Glomerular endothelial cell (primary cell): ENCODE data around the gene ZBTB45. TPM values are rescaled to one million over a fixed set of nuclear protein-coding genes. Genes with fewer than 3 reads are reported as not detected.

Experiments used
- DNase-seq: peaks from one replicate; pipeline ENCODE4 v3.0.0-alpha.2; 2011; ENCODE audit warnings: low read depth, low spot score; ENCODE audit errors: extremely low read depth
- total RNA-seq: library from RNA; depleted of rRNA; stranded (reverse); fragments of >200 nt; gene quantifications from 2 replicates; pipeline ENCODE4 v1.2.3, GENCODE V29; 2015

Gene ZBTB45
- total RNA-seq, 1 donor from 2014 or later: 16.7 TPM

DNA sequence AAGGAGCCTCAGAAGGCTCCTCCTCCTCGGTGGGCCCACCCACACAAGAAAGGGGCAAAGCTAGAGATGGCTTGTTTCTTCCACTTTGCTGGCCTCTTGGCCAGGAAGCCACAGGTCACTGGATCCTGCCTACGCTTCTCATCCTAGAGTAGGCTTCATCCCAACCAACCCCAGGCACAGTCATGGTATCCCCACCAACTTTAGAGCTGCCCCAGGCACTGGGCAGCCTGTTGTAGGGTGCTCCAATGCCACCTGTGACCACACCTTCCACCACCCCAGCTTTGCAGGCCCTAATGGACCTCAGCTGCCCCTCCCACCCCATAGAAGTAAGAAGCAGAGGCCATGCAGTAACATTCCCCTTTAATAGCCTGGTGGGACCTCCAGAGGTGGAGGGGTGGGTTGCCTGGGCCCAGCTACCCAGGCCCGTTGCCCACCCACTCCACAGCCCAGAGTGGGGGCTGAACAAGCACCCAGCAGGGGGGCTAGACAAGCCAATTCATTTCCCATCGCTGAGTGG is 35.8 kb upstream of the ZBTB45 start:
- DNase-seq: no peak

DNA sequence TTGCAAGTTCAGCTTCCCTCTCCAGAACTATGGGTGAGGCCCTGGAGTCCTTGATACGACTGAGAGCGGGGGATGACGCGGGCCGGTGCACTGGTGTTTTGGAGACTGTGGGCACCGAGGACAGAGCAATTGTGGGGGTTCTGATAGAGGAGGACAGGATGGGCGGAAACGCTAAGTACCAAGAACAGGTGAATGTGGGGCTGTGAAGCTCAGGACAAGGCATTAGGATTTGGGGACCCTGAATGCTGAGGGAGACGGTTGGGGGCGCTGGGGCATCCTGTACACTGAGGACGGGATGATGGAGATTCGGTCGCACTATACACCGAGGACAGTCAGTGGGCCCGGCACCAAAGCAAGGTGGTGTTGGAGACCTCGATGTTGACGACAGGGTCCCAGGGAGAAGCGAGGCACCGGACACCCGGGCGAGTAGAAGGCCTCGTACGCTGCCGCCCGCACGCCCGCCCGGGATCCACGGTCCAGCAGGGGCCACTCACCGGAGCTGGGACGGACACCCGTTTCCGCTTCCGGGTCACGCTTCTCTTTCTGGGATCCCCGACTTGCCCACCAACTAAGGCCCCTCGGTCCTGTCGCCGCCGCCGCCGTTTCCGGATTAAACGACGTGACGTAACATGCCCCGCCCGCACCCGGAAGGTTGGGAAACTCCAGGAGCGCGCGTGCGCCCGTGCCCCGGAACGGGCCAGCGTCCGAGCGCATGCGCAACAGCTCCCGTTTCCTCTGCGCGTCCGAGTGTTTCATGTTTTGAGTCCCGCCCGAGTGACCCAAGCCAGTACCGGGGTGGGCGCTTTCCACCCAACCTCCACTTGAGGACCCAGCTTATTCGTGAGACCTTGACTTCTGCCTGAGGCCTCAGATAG is 35.1 kb upstream of the ZBTB45 start, which contains the start of gene CHMP2A:
Gene CHMP2A (minus strand): TSS at position 612 of the 875 bp plus-strand sequence. CDS start 893 bp downstream, outside the sequence.
- no peak for DNase-seq

DNA sequence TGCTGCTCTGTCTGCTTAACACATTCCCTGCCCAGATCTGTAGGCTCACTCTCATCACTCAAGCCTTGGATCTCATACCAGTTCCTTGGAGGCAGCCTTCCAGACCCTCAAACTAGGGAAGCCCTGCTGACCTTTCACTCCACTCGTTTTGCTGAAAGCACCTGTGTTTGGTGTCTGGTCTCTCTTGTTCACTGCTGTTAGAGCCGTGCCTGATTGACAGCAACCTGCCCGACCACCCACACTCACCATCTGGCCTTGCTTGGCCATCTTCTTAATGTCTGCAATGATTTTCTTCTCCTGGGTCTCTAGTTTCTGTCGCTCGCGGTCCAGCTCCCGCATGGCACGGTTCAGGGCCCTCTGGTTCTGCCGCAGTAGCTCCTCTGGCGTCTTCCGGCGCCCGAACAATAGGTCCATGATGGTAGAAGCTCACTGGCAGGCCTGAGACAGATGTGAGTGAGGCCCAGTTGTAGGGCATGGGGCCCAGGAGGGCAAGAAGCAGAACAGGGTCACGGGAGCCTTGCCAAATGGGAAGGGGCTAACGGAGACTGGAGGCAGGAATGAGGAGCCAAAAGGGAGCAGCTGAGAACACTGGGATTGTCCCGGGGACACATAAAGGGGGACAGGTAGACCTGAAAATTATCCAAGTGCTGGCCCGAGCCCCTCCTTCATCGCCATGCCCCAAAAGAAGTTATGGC is 34.3 kb upstream of the ZBTB45 start:
- no peak for DNase-seq

DNA sequence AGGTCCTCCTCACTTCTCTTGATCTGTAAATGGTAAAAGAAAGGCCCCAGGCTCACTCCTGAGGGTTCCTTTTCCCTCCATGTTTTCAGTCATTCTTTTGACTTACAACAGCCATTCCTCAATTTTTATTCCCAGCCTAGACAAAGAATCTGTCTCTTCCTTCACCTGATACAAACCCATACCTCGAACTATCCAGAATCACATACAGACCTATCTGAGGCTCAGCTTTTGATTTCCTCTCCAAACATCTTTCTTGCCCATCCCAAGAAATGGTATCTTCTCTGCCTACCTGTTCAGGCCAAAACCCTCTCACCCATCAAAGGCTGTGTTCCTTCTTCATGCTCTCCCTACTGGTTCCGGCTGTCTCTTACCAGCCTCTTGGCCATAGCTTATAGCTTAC is 33.0 kb upstream of the ZBTB45 start:
- DNase-seq: no peak

DNA sequence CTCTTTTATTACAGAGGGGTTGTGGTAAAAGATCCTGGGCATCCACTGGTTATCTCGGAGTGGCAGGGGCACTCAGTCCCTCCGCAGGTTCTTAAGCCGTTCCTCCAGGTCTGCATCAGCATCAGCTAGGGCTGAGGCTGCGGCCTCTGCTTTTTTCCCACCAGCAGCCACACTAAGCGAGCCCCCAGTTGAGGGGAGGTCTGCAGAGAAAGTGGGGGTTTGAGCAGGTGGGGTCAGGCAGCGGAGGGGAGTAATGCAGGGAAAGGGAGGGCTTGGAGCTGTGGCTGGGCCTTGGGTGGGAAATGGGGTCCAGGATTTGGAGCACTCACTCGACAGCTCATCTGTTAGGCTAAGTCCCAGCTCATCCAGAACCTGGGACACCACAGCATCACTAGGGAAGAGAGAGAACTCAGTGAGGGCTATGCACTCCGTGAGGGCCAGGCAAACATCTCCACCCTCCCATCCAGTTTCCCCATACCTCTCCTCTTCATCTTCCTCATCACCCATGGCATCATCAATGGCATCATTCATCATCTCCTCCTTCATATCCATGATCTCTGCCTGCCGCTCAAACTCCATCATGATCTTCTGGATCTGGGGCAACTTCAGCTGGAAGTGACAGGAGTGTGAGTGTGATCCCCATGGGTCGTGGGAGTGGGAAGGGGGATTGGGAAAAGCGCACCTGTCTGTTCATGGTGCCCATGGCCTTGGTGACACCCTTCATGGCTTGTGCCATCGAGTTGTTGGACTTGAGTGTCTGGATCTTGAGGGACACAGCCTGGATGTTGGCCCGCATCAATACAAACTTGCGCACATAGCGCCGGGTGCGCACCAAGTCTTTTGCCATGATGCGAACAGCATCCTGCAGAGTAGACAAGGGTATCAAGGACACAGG is 32.2 kb upstream of the ZBTB45 start:
- DNase-seq: no peak

DNA sequence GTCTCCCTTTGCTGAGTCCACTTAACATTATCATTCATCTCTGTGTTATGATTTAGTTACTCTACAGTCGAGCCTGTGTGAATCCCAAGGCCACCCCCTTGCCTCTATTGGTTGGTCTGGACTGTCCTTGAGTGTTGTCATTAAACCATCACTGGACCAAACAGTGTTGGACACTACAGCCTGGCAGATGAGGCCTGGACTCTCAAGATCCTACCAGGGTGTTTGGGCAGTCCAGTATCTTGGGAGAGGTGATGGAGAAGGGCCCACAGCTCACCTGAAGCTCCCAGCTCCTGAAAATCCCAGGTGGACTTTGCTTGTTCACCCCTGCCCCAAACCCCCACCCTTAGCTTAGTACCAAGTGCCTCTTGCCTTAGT is 31.5 kb upstream of the ZBTB45 start:
- DNase-seq: no peak

DNA sequence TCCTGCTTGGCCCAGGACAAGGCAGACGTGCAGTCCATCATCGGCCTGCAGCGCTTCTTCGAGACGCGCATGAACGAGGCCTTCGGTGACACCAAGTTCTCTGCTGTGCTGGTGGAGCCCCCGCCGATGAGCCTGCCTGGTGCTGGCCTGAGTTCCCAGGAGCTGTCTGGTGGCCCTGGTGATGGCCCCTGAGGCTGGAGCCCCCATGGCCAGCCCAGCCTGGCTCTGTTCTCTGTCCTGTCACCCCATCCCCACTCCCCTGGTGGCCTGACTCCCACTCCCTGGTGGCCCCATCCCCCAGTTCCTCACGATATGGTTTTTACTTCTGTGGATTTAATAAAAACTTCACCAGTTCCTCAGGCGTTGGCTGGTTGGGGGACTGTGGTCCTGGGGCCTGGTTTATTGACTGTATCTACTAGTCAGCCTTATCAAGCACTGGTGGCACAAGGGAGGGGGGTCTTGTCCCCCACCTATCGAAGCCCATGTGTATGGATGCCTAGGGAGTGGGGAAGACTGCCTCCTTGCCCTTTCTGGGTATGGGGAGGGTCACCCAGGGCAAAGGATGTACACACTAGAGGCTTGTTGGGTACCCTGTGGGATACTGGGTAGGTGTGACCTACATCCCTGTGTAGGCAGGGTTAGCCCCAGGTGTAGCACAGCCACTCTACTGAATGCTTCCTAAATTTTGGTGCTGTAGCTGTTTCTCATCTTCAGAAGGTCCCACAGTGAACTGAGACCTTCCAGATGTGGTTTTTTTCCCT is 30.9 kb upstream of the ZBTB45 start:
- DNase-seq: no peak

DNA sequence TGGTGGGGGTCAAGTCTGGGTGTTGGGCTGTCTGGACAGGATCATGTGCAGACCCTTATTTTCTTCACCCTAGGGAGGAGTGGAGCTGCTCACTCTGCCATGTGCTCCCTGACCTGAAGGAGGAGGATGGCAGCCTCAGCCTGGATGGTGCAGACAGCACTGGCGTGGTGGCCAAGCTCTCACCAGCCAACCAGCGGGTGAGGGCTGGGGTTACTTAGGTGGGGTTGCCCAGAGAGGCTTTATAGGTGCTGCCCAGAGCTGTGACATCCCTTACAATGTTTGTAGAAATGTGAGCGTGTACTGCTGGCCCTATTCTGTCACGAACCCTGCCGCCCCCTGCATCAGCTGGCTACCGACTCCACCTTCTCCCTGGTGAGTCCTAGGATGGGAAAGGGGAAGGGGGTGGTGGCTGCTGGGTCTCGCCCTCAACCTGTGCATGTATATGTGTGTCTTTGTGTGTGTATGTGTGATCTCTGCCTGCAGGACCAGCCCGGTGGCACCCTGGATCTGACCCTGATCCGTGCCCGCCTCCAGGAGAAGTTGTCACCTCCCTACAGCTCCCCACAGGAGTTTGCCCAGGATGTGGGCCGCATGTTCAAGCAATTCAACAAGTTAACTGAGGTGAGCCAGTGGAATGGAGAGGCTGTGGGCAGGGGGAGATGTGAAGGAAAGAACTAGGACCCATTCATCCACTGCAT is 30.2 kb upstream of the ZBTB45 start:
- no peak for DNase-seq

DNA sequence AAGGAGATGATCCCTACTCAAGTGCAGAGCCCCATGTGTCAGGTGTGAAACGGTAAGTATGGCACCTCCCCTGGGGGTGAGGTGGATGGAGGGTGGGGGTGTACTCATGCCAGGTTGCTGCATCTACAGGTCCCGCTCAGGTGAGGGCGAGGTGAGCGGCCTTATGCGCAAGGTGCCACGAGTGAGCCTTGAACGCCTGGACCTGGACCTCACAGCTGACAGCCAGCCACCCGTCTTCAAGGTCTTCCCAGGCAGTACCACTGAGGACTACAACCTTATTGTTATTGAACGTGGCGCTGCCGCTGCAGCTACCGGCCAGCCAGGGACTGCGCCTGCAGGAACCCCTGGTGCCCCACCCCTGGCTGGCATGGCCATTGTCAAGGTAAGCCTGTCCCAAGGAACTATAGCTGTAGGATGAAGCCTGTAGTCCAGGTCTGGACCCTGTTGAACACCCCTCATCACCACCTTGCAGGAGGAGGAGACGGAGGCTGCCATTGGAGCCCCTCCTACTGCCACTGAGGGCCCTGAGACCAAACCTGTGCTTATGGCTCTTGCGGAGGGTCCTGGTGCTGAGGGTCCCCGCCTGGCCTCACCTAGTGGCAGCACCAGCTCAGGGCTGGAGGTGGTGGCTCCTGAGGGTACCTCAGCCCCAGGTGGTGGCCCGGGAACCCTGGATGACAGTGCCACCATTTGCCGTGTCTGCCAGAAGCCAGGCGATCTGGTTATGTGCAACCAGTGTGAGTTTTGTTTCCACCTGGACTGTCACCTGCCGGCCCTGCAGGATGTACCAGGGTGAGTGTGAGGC is 29.5 kb upstream of the ZBTB45 start:
- DNase-seq: no peak

DNA sequence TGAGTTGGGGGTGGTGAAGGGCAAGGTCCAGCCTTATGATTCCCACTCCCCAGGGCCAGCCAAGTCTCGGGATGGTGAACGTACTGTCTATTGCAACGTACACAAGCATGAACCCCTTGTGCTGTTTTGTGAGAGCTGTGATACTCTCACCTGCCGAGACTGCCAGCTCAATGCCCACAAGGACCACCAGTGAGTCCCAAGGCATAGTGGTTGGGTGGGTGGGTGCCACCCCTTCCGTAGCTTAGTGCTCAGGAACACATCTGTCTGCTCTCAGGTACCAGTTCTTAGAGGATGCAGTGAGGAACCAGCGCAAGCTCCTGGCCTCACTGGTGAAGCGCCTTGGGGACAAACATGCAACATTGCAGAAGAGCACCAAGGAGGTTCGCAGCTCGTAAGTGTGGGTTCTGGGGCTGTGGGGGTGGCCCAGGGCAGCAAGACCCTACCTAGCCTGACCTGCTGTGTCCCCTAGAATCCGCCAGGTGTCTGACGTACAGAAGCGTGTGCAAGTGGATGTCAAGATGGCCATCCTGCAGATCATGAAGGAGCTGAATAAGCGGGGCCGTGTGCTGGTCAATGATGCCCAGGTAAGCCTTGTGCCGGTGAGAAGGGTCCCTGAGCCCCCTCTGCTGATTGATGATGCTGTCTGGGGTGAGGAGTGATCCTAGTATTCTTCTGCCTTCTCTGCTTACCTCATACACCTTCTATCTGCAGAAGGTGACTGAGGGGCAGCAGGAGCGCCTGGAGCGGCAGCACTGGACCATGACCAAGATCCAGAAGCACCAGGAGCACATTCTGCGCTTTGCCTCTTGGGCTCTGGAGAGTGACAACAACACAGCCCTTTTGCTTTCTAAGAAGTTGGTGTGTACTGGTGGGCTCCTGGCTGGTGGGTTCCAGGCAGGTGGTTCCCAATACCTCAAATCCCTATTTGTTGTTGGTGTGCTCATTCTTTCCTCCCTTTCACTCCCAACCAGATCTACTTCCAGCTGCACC is 28.0 kb upstream of the ZBTB45 start:
- DNase-seq: no peak

DNA sequence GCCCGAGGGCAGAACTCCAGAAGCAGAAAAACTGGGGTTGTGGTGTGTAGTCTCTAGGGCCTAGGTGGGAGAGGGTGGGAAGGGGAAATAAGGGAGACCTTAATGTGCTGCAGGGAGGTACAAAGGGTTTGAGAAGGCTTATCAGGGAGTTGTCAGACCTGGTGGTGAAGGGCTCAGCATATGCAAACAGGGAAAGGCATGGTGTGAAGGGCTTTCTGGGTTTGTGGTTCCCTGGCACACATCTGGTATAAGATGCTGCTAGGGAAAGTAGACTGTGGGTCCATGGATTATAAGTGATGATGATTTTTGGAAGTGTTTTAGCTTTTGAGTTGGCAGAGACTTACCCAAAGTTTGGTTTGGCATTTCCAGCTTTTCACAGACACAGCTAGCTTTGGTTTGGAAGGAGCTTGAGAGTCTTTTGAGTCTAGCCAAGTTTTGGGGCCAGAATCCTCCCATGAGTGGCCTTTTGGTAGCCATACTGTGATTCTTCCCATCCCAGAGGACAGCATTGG is 26.5 kb upstream of the ZBTB45 start:
- no peak for DNase-seq

DNA sequence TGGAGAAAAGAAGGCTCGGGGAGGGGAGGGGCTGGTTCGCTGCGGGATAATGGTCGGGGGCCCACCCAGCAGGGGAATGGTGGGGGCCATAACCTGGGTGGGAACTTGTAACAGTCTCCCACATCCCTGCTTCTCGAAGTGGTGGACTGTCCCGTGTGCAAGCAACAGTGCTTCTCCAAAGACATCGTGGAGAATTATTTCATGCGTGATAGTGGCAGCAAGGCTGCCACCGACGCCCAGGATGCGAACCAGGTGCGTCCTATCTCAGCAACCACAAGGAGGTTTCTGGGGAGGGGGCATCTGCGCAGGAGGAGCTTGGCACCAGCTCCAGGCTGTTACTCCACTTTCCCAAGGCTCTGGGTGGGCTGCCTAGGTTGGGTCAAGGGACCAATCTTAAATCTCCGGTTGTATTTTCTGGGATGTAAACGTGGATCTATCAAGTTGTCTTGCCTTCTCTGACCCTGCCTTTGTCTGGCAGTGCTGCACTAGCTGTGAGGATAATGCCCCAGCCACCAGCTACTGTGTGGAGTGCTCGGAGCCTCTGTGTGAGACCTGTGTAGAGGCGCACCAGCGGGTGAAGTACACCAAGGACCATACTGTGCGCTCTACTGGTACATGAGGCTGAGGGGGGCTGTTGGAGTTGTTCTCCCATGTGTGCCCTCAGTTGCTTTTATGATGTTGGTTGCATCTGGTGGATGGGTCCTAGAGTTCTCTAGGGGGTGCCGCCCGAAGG is 25.8 kb upstream of the ZBTB45 start:
- no peak for DNase-seq

DNA sequence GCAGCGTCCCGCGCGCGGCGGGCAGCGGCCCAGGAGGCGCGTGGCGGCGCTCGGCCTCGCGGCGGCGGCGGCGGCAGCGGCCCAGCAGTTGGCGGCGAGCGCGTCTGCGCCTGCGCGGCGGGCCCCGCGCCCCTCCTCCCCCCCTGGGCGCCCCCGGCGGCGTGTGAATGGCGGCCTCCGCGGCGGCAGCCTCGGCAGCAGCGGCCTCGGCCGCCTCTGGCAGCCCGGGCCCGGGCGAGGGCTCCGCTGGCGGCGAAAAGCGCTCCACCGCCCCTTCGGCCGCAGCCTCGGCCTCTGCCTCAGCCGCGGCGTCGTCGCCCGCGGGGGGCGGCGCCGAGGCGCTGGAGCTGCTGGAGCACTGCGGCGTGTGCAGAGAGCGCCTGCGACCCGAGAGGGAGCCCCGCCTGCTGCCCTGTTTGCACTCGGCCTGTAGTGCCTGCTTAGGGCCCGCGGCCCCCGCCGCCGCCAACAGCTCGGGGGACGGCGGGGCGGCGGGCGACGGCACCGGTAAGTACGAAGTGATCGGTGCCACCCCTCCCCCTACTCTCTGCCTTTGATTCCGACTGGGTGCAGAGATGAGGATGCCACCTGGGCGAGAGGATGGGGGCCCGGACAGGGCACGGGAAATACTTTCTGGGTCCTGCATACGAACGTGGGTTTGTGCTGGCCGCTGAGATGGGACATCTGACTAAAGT is 25.1 kb upstream of the ZBTB45 start:
- DNase-seq: no peak

DNA sequence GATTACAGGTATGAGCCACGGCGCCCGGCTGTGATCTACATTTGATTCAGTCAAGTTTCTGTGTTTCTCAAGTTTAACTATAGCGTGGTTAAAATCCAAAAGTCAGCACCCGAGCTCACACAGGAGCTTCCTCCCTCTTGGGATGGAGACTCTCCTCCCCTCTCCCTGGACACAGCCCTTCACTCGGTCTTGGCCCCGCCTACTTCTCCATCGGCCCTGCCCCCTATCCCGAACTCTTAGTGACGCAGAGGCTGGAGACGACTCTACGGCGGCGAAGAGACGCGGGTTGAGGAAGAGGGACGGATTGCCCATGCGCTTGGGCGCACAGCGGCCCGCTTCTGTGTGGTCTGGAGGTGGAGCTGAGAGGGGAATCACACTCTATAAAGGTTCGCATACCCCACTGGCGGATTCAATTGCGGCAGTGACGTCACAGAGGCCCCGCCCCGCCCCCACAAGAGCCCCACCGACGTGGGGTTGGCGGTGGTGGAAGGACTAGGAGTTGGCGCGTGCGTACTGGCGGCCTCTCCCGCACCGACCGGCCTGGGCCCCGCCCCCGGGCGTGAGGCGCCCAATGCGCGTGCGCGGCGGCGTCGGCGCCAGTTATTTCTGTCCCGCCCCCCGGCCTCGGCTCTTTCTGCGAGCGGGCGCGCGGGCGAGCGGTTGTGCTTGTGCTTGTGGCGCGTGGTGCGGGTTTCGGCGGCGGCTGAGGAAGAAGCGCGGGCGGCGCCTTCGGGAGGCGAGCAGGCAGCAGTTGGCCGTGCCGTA is 24.4 kb upstream of the ZBTB45 start, which contains the start of gene TRIM28:
Gene TRIM28 (plus strand): TSS at position 239 of the 765 bp plus-strand sequence. CDS start 694 bp downstream, outside the sequence.
- DNase-seq: peak; percentile 88
